Liver (tissue), 3 donors: ENCODE measurements around the gene C2.

Source experiments
- SP1 ChIP-seq: IDR thresholded peaks from 2 replicates; pipeline ENCODE4 v1.6.1; 2018; ENCODE audit warnings: antibody characterized with exemption, mild to moderate bottlenecking
- TF ChIP-seq, protein P1 (sequence below): fragments of 150-350 bp; IDR thresholded peaks from 2 replicates; pipeline ENCODE4 v1.5.1; 2017; ENCODE audit warnings: improper control_type of control experiment, low read depth, low read length; ENCODE audit not compliant: missing input control
- TF ChIP-seq, protein P2 (sequence below): IDR thresholded peaks from 2 replicates; pipeline ENCODE4 v1.6.1; 2016; ENCODE audit warnings: antibody characterized with exemption
- TF ChIP-seq, protein P3 (sequence below): IDR thresholded peaks from 2 replicates; pipeline ENCODE4 v1.6.1; 2016; ENCODE audit warnings: antibody characterized with exemption, mild to moderate bottlenecking
- donor health status: healthy.
- donor health status: healthy.

DNA sequence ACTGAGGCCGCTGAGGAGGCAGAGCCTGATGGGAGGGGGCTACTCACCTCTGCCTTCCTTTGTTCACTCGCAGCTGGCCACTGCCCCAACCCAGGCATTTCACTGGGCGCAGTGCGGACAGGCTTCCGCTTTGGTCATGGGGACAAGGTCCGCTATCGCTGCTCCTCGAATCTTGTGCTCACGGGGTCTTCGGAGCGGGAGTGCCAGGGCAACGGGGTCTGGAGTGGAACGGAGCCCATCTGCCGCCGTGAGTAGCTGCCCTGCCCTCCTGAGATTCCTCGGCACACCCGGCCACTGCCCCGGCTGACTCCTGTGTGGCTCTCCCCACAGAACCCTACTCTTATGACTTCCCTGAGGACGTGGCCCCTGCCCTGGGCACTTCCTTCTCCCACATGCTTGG lies 6.0 kb downstream of the C2 start:
- TF ChIP-seq, protein P1, sequence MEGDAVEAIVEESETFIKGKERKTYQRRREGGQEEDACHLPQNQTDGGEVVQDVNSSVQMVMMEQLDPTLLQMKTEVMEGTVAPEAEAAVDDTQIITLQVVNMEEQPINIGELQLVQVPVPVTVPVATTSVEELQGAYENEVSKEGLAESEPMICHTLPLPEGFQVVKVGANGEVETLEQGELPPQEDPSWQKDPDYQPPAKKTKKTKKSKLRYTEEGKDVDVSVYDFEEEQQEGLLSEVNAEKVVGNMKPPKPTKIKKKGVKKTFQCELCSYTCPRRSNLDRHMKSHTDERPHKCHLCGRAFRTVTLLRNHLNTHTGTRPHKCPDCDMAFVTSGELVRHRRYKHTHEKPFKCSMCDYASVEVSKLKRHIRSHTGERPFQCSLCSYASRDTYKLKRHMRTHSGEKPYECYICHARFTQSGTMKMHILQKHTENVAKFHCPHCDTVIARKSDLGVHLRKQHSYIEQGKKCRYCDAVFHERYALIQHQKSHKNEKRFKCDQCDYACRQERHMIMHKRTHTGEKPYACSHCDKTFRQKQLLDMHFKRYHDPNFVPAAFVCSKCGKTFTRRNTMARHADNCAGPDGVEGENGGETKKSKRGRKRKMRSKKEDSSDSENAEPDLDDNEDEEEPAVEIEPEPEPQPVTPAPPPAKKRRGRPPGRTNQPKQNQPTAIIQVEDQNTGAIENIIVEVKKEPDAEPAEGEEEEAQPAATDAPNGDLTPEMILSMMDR: no peak
- TF ChIP-seq, protein P2, sequence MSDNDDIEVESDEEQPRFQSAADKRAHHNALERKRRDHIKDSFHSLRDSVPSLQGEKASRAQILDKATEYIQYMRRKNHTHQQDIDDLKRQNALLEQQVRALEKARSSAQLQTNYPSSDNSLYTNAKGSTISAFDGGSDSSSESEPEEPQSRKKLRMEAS: no peak
- no peak for TF ChIP-seq SP1
- TF ChIP-seq, protein P3, sequence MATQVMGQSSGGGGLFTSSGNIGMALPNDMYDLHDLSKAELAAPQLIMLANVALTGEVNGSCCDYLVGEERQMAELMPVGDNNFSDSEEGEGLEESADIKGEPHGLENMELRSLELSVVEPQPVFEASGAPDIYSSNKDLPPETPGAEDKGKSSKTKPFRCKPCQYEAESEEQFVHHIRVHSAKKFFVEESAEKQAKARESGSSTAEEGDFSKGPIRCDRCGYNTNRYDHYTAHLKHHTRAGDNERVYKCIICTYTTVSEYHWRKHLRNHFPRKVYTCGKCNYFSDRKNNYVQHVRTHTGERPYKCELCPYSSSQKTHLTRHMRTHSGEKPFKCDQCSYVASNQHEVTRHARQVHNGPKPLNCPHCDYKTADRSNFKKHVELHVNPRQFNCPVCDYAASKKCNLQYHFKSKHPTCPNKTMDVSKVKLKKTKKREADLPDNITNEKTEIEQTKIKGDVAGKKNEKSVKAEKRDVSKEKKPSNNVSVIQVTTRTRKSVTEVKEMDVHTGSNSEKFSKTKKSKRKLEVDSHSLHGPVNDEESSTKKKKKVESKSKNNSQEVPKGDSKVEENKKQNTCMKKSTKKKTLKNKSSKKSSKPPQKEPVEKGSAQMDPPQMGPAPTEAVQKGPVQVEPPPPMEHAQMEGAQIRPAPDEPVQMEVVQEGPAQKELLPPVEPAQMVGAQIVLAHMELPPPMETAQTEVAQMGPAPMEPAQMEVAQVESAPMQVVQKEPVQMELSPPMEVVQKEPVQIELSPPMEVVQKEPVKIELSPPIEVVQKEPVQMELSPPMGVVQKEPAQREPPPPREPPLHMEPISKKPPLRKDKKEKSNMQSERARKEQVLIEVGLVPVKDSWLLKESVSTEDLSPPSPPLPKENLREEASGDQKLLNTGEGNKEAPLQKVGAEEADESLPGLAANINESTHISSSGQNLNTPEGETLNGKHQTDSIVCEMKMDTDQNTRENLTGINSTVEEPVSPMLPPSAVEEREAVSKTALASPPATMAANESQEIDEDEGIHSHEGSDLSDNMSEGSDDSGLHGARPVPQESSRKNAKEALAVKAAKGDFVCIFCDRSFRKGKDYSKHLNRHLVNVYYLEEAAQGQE: no peak
